Gastroesophageal sphincter (tissue), 4 donors: ENCODE results near the gene UNC13D. TPM values are rescaled to one million over a fixed set of nuclear protein-coding genes. Genes with fewer than 3 reads are reported as not detected.

Source experiments
- ATAC-seq: fragments of 150-250 bp; one replicate; pipeline ENCODE4 v1.9.1; 2016; ENCODE audit warnings: mild to moderate bottlenecking, moderate library complexity
- H3K27ac ChIP-seq, 4 donors: fragments of 200-600 bp; sonication (generic) in 3 of 4; 1 replicate in 3 of 4; 2 replicates in 1 of 4; pipeline ENCODE4 v1.5.1; 2016 to 2019
- H3K27me3 ChIP-seq: fragments of 200-600 bp; sonication (generic); one replicate; pipeline ENCODE4 v1.5.1; 2019
- H3K36me3 ChIP-seq, 2 donors: fragments of 200-600 bp; sonication (generic); one replicate each; pipeline ENCODE4 v1.5.1; 2019; ENCODE audit warnings: control low read depth in 1 of 2
- H3K4me1 ChIP-seq, 3 donors: fragments of 200-600 bp; sonication (generic); 1 replicate in 2 of 3; 2 replicates in 1 of 3; pipeline ENCODE4 v1.5.1; 2016 to 2019; ENCODE audit warnings: control low read depth in 2 of 3
- H3K4me3 ChIP-seq, 2 donors: fragments of 200-600 bp; sonication (generic); one replicate each; pipeline ENCODE4 v1.5.1; 2019; ENCODE audit warnings: mild to moderate bottlenecking in 1 of 2, moderate library complexity in 1 of 2
- H3K9me3 ChIP-seq, 3 donors: fragments of 200-600 bp; sonication (generic); one replicate each; pipeline ENCODE4 v1.5.1; 2017 to 2019; ENCODE audit warnings: control low read depth in 2 of 3
- EP300 ChIP-seq: sonication (generic); formaldehyde crosslinking; IDR thresholded peaks from one replicate; pipeline ENCODE4 v1.6.1; 2017; ENCODE audit warnings: antibody characterized with exemption, mild to moderate bottlenecking
- POLR2A ChIP-seq, 2 donors: fragments of 450-650 bp; IDR thresholded peaks; one replicate each; pipeline ENCODE4 v1.6.1; 2017; ENCODE audit warnings: antibody characterized with exemption in 2 of 2, mild to moderate bottlenecking in 2 of 2, moderate library complexity in 1 of 2
- POLR2AphosphoS5 ChIP-seq: sonication (generic); formaldehyde crosslinking; IDR thresholded peaks from one replicate; pipeline ENCODE4 v1.6.1; 2017; ENCODE audit warnings: antibody characterized with exemption
- WGBS, 2 donors: methylation state at CpG; one replicate each; pipeline ENCODE4 v1.1.5; 2018; ENCODE audit warnings: low coverage in 1 of 2; 5-methylcytosine and 5-hydroxymethylcytosine counted together
- total RNA-seq, 4 donors: library from RNA; depleted of rRNA; stranded (reverse); fragments of >200 nt; gene quantifications; one replicate each; pipeline ENCODE4 v1.1.0, GENCODE V29; 2016
- TF ChIP-seq, protein P1 (sequence below), 4 experiments: fragments of 200-600 bp in 2 of 4; fragments of 450-650 bp in 2 of 4; sonication (generic) in 1 of 4; IDR thresholded peaks; one replicate each; pipeline ENCODE4 v1.5.1; 2017 to 2019; ENCODE audit warnings: antibody characterized with exemption in 4 of 4, mild to moderate bottlenecking in 2 of 4, moderate library complexity in 2 of 4

UNC13D gene
- total RNA-seq, 4 donors from 2014 or later: 2.6 to 10.8 (median 5.6) TPM

DNA sequence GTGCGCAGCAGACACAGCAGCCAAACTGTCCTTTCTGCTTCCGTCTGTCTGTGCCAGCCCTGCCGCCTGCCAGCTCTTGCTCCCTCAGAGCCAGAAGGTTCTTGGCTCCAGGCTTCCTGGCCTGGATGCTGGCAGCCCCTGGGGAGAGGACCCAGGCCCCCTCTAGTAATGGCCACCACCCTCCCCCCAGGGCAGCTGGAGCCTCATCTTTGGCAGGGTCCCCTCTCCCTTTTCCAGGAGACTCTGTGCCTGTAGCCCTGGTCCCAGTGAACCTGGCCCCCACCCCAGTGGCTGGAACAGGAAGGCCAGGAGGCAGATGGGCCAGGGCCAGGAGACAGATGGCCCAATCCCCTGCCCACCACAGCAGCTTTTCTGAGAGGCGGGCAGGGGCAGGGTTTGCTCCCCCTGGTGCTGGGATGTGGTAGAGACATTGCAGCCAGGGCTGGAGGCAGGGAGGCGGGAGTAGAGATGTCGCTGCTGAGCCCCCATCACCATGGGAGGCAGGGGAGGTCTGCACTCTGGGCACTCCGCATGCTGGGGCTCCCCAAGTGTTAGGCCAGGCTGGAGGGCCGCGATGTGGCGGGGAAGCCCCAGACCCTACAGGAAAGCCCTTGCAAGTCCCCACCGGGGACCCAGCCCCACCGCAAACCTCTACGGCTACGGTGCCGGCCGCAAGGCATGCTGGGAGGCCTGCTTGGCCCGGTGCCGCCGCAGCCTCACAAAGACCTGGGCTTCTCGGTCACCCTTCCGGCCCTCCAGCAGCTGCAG is 16.7 kb downstream of the UNC13D start:
- ATAC-seq: peak; percentile 81
- peak overlapping the region; percentile 26 to 85 (median 81) for H3K27ac ChIP-seq
- peak overlapping the region; percentile 18 to 48 for H3K4me3 ChIP-seq
- no peaks in the 10 kb centered on the region for H3K27me3 ChIP-seq
- H3K36me3 ChIP-seq: peaks cover 0 to 62% of the 10 kb centered on the region in 2 donors
- H3K9me3 ChIP-seq: no peaks in the 10 kb centered on the region
- WGBS, 2 donors: 39 to 50% methylated on average over 2 to 4 of the region's 21 CpGs
- H3K4me1 ChIP-seq: peaks cover 0 to 53% (median 15%) of the 10 kb centered on the region in 3 donors
- no peak for TF ChIP-seq EP300
- no peak for TF ChIP-seq POLR2A (IDR thresholded peaks at IDR 0.05)
- no peak for TF ChIP-seq POLR2AphosphoS5
- TF ChIP-seq, protein P1, sequence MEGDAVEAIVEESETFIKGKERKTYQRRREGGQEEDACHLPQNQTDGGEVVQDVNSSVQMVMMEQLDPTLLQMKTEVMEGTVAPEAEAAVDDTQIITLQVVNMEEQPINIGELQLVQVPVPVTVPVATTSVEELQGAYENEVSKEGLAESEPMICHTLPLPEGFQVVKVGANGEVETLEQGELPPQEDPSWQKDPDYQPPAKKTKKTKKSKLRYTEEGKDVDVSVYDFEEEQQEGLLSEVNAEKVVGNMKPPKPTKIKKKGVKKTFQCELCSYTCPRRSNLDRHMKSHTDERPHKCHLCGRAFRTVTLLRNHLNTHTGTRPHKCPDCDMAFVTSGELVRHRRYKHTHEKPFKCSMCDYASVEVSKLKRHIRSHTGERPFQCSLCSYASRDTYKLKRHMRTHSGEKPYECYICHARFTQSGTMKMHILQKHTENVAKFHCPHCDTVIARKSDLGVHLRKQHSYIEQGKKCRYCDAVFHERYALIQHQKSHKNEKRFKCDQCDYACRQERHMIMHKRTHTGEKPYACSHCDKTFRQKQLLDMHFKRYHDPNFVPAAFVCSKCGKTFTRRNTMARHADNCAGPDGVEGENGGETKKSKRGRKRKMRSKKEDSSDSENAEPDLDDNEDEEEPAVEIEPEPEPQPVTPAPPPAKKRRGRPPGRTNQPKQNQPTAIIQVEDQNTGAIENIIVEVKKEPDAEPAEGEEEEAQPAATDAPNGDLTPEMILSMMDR (IDR thresholded peaks at IDR 0.05): peak in 3 of 4 experiments; percentile 75 to 84 (median 75)

DNA sequence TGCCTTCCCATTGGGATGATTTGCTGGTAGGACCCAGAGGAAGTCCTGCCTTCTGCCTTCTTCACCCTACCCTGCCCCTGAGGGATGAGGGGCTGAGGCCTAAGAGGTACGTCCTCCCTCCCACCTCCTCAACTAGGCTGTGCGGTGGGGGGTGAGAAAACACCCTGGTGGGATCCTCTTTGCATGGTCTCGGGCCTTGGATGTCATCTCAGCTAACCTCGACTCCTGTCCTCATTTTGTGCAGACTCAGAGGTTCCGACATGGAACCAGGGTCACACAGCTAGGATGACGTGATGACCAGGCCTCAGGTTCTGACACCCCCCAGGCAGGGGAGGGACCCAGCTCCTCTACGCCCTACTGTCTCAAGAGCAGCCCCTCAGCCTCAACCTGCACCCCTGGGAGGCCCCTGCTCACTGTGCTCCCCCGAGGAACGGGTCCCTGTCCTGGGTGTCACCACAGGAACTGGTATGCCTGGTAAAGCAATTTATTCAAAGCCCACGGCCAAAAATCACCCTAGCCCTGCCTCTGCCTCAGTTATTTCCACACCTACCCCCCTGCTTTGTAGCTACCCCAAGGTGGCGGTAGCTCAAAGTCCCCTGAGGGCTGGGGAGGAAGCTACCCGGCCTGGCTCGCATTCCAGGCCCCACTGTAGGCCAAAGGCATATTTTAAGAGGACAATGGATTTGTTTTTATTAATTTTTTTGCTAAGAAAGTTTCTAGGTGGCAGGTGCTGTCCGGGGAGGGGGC is 17.5 kb downstream of the UNC13D start:
- 45 to 63% methylated on average over 4 to 7 of the region's 14 CpGs for WGBS, 2 donors
- Histone ChIP-seq H3K27me3 (no peaks in the 10 kb centered on the region), H3K36me3 (peaks cover 0 to 70% of the 10 kb centered on the region in 2 donors)

DNA sequence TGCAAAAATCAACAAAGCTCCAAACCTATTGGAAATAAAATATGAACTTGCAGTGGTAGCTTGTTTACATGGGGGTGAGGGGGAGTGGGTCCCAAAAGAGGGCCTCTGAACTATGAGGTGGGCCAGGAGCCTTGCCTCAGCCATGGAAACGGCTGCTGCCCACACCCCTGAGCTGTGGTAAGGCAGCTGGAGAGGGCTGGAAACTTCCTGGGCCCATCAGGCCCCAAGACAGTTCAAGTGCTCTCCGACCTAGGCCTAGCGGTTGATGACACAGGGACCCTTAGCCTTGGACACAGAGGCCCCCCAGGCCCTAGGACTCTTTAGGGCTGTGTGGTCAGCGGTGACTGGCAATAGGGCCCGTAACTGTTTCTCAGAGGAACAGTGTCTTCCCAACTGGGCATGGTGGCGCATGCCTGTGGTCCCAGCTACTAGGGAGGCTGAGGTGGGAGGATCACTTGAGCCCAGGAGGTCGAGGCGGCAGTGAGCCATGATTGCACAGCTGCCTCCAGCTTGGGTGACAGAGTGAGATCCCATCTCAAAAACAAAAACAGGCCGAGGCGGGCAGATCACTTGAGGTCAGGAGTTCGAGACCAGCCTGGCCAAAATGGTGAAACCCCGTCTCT is 18.3 kb downstream of the UNC13D start:
- Histone ChIP-seq H3K36me3 (peaks cover 0 to 72% of the 10 kb centered on the region in 2 donors), H3K4me1 (peaks cover 0 to 53% (median 15%) of the 10 kb centered on the region in 3 donors), H3K27me3 (no peaks in the 10 kb centered on the region), H3K27ac (peak overlapping the region in 2 of 4 donors; percentile 78 to 84), H3K9me3 (no peaks in the 10 kb centered on the region), H3K4me3 (no peak overlapping the region)
- TF ChIP-seq POLR2A (IDR thresholded peaks at IDR 0.05) (no peak), EP300 (no peak), POLR2AphosphoS5 (no peak)
- TF ChIP-seq, protein P1 (IDR thresholded peaks at IDR 0.05): no peak
- ATAC-seq: no peak
- WGBS, 2 donors: no CpG with 5 or more reads among the region's 12 CpGs

More for the DNA sequence above, 17.5 kb downstream of the UNC13D start:
- Histone ChIP-seq H3K4me1 (peaks cover 0 to 53% (median 15%) of the 10 kb centered on the region in 3 donors), H3K4me3 (no peak overlapping the region), H3K27ac (peak overlapping the region; percentile 26 to 85 (median 81)), H3K9me3 (no peaks in the 10 kb centered on the region)
- peak; percentile 6 for ATAC-seq
- TF ChIP-seq POLR2A (IDR thresholded peaks at IDR 0.05) (no peak), POLR2AphosphoS5 (no peak), EP300 (no peak)
- TF ChIP-seq, protein P1 (IDR thresholded peaks at IDR 0.05): no peak

DNA sequence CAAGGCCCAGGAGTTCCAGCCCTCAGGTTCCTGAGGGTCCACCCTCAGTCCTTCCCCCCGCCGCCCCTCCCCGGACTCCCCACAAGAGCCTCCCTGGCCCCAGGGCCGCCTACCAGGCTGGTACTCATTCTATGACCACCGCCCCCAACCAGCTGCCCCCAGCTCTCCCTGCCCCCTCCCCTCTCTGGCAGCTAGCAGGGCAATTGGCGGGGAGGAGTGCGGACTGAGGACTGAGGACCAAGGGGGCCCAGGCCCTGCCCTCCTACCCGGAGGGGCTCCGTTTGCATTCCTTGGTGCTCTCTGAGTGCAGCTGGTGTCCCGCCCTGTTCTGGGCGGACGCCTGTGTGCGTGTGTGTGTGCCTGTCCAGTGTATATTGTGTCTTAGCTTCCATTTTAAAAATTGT is 19.1 kb downstream of the UNC13D start:
- TF ChIP-seq, protein P1 (IDR thresholded peaks at IDR 0.05): no peak
- TF ChIP-seq POLR2AphosphoS5 (no peak), POLR2A (IDR thresholded peaks at IDR 0.05) (no peak), EP300 (no peak)
- Histone ChIP-seq H3K27ac (peak overlapping the region in 3 of 4 donors; percentile 51 to 78 (median 67)), H3K9me3 (no peaks in the 10 kb centered on the region), H3K36me3 (peaks cover 0 to 72% of the 10 kb centered on the region in 2 donors), H3K4me3 (no peak overlapping the region), H3K27me3 (no peaks in the 10 kb centered on the region), H3K4me1 (peaks cover 0 to 53% (median 15%) of the 10 kb centered on the region in 3 donors)
- ATAC-seq: no peak
- WGBS, 2 donors: no CpG with 5 or more reads among the region's 13 CpGs
